Testis (tissue), 2 donors: ENCODE results near the gene OTUD3.

Experiments
- CTCF ChIP-seq, 3 experiments: fragments of 450-650 bp in 2 of 3; fragments of 200-600 bp in 1 of 3; sonication (generic) in 1 of 3; IDR thresholded peaks; one replicate each; pipeline ENCODE4 v1.5.1; 2016 to 2019; ENCODE audit warnings: antibody characterized with exemption in 3 of 3, mild to moderate bottlenecking in 2 of 3, moderate library complexity in 1 of 3
- POLR2A ChIP-seq: fragments of 450-650 bp; IDR thresholded peaks from one replicate; pipeline ENCODE4 v1.6.1; 2017; ENCODE audit warnings: antibody characterized with exemption, mild to moderate bottlenecking, moderate library complexity

DNA sequence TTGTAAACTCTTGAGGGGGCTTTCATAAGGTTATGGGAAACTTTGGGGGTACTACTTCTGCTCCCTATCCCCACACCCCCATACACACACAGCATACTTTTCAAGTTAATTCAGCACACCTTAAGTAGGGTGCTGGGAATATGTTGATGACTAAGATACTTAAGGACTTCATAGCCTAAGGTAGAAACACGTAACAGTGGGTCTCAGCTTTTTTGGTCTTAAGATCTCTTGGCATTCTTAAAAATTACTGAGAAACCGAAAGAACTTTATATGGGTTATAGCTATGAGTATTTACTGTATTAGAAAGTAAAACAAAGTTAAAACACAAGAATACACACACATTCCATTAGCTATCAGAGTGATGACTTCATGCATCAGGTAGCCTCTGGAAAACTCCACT is 2.1 kb downstream of the OTUD3 start:
- no peak for TF ChIP-seq CTCF (IDR thresholded peaks at IDR 0.05)
- TF ChIP-seq POLR2A, result no peak
